GM21360 (cell line): ENCODE results near the gene MRPL51.
"Not testable (repeated sequence)": the region's sequence is repeated elsewhere in the genome, so short reads cannot be mapped to it uniquely, and the experiment has no call there.

Experiments used
- ATAC-seq: cut with Tn5 transposase; IDR thresholded peaks from one replicate; pipeline ENCODE4 v1.9.1; 2021; ENCODE audit warnings: mild to moderate bottlenecking, moderate library complexity; ENCODE audit not compliant: unreplicated experiment

MRPL51 gene

DNA sequence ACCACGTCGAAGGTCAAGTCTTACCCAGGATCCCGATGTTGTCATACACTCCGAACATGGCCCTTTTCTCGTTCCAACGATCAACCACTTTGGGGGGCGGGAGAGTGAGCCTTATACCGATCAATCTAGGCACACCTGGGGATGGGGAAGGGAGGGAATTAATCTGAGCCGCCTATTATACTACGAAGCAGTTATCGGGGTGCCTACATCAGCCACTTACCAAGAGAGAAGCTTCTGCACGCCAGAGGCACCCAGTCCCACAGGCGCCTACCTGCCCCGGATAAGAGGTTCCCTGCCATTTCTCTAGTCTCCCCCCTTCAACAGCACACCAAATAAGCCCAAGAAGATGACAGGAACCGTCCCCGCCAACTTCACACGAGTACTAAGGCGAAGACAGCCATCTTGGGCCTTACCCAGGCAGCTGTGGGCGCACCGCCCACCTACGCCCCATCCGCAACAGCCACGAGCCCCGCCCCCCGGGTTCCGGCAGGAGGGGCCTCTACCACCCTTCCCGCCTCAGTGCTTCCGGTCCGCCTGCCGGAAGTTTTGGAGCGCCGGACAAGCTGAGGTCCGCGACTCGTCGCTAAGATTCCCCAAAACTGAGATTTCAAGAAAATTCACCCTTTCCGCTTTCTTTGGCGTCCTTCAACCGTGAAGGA, at the start of gene MRPL51:
MRPL51 (minus strand) TSS at position 425 of the 659 bp plus-strand sequence; CDS start at position 299, 126 bp downstream.
- peak; percentile 58 for ATAC-seq

DNA sequence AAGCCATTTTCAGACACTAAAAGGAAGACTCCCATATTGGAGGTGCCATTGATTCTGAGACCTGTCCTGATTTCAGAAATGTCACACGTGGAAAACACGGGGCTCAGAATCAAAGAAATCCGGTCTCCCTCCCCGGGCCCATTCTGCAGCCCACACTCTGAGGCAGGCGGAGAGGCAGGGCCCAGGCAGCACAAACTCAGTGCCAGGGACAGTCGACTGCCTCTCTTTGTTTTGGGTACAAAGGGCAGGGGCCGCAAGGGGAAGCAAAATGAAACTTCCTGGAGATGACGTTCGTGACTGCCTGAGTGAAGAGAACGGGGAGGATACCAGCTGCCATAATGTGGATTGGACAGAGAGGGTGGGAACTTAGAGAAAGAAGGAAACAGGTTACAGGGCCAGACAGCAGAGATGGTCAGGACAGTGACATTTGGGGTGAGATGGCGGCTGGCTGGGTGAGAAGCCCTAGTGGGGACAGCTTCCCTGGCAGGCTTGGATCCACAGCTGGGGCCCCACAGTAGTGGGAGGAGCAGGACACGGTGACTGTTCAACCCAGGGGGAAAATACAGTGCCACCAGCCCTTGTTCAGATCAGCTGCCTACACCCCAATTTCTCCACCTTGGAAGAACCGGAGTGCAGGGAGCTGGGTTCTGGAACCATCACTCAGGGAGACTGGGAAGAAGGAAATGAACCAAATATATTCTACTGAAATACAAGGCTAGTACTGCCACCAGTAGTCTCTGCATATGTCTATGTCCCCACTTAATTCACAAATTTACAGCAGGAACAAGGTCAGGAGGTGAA, 49.3 kb upstream of the MRPL51 start:
- no peak for ATAC-seq

DNA sequence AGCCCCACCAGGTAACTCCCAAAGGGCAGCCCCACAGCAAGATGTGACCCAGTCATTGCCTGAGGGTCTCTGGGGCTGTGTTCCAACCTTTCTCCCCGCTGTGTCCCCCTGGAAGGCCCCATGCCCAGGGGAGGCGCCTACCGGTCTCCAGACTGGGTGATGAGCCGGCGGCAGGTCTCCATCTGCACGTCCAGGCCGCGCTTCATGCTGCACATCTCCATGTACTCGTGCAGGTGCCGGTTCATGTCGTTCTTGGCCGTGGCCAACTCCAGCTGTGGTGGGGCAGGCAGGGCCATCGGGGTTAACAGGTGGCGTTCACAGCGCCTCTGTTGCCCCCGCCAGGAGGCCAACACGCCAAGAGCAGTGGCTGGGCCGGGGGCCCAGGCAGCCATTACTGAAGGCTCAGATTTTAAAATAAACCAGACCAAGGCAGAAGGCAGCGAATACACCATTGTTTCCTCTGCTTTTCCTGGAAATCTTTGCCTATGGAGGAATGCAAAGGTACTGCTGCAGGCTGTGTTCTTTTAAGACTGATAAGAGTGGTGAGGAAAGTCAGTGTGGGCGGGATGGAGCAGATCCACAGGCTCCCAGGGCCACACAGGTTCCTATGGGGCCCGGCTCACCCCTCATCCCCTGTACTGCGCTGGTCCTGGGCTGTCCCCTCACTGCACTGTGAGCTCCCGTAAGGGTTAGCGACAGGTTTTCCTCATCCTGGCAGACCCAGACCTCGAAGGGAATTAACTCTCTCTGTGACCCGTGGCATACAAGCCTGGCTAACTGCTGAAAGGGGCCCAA, 48.5 kb upstream of the MRPL51 start:
- no peak for ATAC-seq

DNA sequence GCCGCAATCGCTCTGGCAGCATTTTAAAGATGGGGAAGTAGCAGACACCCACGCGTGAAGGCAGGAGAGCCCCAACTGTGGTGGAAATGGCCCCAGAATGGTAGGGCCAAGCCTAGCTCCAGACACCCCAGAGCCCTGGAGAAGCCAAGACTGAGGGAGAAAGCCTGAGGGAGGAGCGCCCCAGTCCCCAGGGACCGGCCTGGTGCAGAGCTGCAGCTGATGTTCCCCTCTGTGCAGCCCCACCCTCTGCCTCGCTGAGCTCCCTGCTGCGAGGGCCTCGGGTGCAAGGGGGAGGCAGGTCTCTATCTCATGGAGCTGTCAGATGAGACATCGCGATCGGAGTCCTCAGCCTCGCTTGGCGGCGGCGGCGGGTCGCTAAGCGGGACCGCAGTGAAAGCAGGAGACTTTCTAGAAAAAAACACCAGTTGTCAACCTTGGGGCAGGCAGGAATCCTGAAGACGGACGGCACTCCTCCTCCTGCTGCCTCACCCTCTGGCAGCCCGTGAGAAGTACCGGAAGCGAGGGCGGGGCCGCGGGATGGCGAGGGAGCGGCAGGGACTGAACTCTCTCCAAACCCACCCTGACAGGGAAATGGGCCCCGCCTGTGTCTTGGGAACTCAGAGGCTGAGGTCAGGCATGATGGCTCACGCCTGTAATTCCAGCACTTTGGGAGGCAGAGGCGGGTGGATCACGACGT, 47.3 kb upstream of the MRPL51 start:
- ATAC-seq: no peak

DNA sequence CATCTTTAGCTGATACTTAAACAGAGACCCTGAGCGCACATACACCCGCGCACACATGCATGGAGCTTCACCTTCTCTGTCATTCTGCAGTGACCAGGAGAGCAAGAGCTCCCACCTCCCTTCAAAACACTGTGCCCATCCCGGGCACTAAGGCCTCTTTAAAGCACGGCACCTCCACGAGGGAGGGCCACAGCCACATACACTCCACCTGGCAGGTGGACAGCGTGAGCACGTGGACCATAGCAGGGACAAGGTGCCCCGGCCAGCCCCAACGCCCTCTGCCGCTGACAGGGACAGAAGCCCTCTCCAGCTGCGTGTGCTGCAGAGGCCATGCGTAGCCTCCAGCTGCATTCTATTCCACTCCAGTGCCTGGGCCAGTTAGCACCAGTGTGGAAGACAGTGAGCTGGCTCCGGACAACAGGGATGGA, 46.7 kb upstream of the MRPL51 start:
- ATAC-seq: no peak

DNA sequence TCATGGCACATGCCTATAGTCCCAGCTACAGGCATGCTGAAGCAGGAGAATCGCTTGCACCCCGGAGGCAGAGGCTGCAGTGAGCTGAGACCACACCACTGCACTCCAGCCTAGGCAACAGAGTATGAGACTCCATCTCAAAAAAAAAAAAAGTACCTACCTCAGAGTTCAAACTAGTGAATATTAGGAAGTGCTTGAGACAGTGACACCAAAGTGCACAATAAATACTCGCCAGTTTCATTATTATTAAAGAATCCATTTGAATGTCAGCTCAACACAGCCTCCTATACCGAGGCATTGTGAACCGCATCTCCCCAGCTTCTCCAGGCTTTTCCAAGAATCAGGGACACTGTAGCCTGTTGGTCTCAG, 46.2 kb upstream of the MRPL51 start:
- ATAC-seq: no peak

DNA sequence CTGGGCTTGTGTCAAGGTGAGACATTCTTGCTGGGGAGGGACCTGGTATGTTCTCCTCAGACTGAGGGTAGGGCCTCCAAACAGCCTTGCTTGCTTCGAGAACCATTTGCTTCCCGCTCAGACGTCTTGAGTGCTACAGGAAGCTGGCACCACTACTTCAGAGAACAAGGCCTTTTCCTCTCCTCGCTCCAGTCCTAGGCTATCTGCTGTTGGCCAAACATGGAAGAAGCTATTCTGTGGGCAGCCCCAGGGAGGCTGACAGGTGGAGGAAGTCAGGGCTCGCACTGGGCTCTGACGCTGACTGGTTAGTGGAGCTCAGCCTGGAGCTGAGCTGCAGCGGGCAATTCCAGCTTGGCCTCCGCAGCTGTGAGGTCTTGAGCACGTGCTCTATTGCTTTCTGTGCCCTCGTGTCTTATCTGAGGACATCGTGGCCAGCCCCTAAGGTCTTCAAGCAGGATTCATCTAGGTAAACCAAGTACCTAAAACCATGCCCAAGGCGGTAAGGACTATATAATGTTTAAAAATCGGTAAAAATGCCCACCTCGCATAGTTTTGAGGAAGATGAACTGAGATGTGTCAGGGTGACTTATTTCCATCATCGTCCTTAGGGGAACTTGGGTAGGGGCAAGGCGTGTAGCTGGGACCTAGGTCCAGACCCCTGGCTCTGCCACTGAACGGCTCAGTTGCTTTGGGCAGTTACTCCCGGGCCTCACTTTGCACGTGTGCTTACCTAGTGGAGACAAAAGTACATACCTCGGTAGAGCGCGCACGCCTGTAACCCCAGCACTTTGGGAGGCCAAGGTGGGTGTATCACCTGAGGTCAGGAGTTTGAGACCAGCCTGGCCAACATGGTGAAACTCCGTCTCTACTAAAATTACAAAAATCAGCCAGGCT, 45.6 kb upstream of the MRPL51 start:
- ATAC-seq: no peak

DNA sequence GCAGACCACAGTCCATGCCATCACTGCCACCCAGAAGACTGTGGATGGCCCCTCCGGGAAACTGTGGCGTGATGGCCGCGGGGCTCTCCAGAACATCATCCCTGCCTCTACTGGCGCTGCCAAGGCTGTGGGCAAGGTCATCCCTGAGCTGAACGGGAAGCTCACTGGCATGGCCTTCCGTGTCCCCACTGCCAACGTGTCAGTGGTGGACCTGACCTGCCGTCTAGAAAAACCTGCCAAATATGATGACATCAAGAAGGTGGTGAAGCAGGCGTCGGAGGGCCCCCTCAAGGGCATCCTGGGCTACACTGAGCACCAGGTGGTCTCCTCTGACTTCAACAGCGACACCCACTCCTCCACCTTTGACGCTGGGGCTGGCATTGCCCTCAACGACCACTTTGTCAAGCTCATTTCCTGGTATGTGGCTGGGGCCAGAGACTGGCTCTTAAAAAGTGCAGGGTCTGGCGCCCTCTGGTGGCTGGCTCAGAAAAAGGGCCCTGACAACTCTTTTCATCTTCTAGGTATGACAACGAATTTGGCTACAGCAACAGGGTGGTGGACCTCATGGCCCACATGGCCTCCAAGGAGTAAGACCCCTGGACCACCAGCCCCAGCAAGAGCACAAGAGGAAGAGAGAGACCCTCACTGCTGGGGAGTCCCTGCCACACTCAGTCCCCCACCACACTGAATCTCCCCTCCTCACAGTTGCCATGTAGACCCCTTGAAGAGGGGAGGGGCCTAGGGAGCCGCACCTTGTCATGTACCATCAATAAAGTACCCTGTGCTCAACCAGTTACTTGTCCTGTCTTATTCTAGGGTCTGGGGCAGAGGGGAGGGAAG, 44.7 kb upstream of the MRPL51 start:
- not testable (repeated sequence) for ATAC-seq

DNA sequence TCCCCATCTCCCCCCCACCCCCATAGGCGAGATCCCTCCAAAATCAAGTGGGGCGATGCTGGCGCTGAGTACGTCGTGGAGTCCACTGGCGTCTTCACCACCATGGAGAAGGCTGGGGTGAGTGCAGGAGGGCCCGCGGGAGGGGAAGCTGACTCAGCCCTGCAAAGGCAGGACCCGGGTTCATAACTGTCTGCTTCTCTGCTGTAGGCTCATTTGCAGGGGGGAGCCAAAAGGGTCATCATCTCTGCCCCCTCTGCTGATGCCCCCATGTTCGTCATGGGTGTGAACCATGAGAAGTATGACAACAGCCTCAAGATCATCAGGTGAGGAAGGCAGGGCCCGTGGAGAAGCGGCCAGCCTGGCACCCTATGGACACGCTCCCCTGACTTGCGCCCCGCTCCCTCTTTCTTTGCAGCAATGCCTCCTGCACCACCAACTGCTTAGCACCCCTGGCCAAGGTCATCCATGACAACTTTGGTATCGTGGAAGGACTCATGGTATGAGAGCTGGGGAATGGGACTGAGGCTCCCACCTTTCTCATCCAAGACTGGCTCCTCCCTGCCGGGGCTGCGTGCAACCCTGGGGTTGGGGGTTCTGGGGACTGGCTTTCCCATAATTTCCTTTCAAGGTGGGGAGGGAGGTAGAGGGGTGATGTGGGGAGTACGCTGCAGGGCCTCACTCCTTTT, 44.0 kb upstream of the MRPL51 start:
- no peak for ATAC-seq

DNA sequence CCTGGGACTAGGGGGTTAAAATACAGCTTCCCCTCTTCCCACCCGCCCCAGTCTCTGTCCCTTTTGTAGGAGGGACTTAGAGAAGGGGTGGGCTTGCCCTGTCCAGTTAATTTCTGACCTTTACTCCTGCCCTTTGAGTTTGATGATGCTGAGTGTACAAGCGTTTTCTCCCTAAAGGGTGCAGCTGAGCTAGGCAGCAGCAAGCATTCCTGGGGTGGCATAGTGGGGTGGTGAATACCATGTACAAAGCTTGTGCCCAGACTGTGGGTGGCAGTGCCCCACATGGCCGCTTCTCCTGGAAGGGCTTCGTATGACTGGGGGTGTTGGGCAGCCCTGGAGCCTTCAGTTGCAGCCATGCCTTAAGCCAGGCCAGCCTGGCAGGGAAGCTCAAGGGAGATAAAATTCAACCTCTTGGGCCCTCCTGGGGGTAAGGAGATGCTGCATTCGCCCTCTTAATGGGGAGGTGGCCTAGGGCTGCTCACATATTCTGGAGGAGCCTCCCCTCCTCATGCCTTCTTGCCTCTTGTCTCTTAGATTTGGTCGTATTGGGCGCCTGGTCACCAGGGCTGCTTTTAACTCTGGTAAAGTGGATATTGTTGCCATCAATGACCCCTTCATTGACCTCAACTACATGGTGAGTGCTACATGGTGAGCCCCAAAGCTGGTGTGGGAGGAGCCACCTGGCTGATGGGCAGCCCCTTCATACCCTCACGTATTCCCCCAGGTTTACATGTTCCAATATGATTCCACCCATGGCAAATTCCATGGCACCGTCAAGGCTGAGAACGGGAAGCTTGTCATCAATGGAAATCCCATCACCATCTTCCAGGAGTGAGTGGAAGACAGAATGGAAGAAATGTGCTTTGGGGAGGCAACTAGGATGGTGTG, 43.1 kb upstream of the MRPL51 start:
- ATAC-seq: no peak

DNA sequence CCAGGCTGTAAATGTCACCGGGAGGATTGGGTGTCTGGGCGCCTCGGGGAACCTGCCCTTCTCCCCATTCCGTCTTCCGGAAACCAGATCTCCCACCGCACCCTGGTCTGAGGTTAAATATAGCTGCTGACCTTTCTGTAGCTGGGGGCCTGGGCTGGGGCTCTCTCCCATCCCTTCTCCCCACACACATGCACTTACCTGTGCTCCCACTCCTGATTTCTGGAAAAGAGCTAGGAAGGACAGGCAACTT, 42.6 kb upstream of the MRPL51 start:
- ATAC-seq: no peak

DNA sequence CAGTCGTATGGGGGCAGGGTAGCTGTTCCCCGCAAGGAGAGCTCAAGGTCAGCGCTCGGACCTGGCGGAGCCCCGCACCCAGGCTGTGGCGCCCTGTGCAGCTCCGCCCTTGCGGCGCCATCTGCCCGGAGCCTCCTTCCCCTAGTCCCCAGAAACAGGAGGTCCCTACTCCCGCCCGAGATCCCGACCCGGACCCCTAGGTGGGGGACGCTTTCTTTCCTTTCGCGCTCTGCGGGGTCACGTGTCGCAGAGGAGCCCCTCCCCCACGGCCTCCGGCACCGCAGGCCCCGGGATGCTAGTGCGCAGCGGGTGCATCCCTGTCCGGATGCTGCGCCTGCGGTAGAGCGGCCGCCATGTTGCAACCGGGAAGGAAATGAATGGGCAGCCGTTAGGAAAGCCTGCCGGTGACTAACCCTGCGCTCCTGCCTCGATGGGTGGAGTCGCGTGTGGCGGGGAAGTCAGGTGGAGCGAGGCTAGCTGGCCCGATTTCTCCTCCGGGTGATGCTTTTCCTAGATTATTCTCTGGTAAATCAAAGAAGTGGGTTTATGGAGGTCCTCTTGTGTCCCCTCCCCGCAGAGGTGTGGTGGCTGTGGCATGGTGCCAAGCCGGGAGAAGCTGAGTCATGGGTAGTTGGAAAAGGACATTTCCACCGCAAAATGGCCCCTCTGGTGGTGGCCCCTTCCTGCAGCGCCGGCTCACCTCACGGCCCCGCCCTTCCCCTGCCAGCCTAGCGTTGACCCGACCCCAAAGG, 42.1 kb upstream of the MRPL51 start:
- ATAC-seq: peak; percentile 3

DNA sequence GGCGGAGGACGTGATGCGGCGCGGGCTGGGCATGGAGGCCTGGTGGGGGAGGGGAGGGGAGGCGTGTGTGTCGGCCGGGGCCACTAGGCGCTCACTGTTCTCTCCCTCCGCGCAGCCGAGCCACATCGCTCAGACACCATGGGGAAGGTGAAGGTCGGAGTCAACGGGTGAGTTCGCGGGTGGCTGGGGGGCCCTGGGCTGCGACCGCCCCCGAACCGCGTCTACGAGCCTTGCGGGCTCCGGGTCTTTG, 41.6 kb upstream of the MRPL51 start:
- ATAC-seq: no peak

DNA sequence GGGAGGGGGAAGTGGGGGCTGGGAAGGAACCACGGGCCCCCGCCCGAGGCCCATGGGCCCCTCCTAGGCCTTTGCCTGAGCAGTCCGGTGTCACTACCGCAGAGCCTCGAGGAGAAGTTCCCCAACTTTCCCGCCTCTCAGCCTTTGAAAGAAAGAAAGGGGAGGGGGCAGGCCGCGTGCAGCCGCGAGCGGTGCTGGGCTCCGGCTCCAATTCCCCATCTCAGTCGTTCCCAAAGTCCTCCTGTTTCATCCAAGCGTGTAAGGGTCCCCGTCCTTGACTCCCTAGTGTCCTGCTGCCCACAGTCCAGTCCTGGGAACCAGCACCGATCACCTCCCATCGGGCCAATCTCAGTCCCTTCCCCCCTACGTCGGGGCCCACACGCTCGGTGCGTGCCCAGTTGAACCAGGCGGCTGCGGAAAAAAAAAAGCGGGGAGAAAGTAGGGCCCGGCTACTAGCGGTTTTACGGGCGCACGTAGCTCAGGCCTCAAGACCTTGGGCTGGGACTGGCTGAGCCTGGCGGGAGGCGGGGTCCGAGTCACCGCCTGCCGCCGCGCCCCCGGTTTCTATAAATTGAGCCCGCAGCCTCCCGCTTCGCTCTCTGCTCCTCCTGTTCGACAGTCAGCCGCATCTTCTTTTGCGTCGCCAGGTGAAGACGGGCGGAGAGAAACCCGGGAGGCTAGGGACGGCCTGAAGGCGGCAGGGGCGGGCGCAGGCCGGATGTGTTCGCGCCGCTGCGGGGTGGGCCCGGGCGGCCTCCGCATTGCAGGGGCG, 41.0 kb upstream of the MRPL51 start, which contains the start of gene GAPDH:
GAPDH (plus strand) TSS at position 595 of the 772 bp plus-strand sequence. CDS start 316 bp downstream, outside the sequence.
- peak; percentile 44 for ATAC-seq

DNA sequence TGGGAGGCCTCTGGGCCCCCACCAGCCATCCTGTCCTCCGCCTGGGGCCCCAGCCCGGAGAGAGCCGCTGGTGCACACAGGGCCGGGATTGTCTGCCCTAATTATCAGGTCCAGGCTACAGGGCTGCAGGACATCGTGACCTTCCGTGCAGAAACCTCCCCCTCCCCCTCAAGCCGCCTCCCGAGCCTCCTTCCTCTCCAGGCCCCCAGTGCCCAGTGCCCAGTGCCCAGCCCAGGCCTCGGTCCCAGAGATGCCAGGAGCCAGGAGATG, 40.5 kb upstream of the MRPL51 start:
- ATAC-seq: no peak

DNA sequence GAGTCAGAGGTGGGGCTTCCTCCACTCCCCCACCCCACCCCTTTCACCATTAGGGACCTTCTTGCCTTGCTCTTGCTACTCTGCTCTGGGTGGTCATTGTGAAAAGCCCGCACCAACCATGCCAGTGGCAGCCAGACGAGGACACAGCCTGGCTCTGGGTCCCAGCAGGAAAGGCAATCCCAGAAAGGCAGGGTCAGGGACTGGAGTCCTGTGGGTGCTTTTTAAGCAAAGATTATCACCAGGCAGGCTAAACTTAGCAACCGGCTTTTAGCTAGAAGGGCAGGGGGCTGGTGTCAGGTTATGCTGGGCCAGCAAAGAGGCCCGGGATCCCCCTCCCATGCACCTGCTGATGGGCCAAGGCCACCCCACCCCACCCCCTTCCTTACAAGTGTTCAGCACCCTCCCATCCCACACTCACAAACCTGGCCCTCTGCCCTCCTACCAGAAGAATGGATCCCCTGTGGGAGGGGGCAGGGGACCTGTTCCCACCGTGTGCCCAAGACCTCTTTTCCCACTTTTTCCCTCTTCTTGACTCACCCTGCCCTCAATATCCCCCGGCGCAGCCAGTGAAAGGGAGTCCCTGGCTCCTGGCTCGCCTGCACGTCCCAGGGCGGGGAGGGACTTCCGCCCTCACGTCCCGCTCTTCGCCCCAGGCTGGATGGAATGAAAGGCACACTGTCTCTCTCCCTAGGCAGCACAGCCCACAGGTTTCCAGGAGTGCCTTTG, 40.0 kb upstream of the MRPL51 start:
- ATAC-seq: peak; percentile 12
